IPS-18a (cell line): ENCODE measurements around the gene RASSF7.
A peak's percentile ranks its signal among the peaks of the same experiment; 100 is the strongest.

Source experiments
- H3K27ac ChIP-seq: one replicate; pipeline ENCODE4 v1.5.1; 2013; ENCODE audit warnings: low read length
- H3K27me3 ChIP-seq: one replicate; pipeline ENCODE4 v1.6.1; 2013; ENCODE audit warnings: mild to moderate bottlenecking, low read length; ENCODE audit not compliant: control insufficient read depth, insufficient read depth
- H3K36me3 ChIP-seq: one replicate; pipeline ENCODE4 v1.6.1; 2013; ENCODE audit warnings: low read depth, low read length; ENCODE audit not compliant: control insufficient read depth
- H3K4me1 ChIP-seq: one replicate; pipeline ENCODE4 v1.6.1; 2013; ENCODE audit warnings: low read depth, low read length; ENCODE audit not compliant: control insufficient read depth
- H3K4me3 ChIP-seq: one replicate; pipeline ENCODE4 v1.5.1; 2013; ENCODE audit warnings: low read length
- H3K9ac ChIP-seq: one replicate; pipeline ENCODE4 v1.6.1; 2013; ENCODE audit warnings: mild to moderate bottlenecking, low read length, moderate library complexity
- H3K9me3 ChIP-seq: one replicate; pipeline ENCODE4 v1.6.1; 2013; ENCODE audit warnings: low read depth, low read length; ENCODE audit not compliant: control insufficient read depth

The RASSF7 gene

DNA sequence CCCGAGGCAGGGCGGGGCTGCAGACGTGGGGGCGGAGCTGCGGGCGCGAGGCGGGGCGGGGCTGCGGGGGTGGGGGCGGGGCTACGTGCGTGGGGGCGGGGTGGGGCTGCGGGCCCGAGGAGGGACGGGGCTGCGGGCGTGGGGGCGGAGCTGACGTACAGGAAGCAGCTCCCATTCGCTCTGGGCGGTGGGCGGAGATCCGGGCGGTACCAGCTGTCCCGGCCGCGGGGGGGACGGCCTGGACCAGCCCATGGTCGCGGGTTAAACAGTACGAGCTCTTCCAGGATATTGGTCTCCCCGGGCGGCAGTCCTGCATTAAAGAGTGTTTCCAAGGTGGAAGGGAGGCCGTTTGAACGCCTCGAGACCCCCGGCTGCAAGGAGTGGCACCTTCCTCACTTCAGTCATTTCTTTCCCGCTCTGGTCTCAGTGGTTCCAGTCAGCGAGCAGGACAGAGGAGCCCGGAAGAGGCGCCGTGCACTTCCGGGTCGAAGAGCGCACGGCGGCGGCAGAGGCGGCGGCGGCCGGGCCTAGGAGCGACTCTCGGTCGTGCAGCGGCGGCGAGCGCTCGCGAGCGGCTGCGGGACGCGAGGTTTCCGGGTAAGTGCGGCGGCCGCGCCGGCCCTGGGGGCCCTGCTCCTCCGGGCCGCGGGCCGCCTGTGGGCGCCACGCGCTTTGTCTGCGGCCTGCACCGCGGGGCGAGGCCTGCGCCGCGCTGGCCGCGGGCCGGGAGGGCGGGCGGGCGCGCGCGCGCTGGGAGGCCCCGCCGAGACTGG lies 15.4 kb downstream of the RASSF7 start, which contains the start of gene PHRF1:
PHRF1 (plus strand) TSS at position 475 of the 773 bp plus-strand sequence. CDS start 5,043 bp downstream, outside the sequence.
- Histone ChIP-seq H3K4me3 (peak within 1 kb of the TSS; percentile 82), H3K9me3 (no peaks in the 10 kb centered on the region), H3K9ac (peak within 1 kb of the TSS; percentile 99), H3K4me1 (peaks cover 16% of the 10 kb centered on the region), H3K27me3 (peaks cover 24% of the 10 kb centered on the region), H3K27ac (peak within 1 kb of the TSS; percentile 98), H3K36me3 (no peaks in the 10 kb centered on the region)

DNA sequence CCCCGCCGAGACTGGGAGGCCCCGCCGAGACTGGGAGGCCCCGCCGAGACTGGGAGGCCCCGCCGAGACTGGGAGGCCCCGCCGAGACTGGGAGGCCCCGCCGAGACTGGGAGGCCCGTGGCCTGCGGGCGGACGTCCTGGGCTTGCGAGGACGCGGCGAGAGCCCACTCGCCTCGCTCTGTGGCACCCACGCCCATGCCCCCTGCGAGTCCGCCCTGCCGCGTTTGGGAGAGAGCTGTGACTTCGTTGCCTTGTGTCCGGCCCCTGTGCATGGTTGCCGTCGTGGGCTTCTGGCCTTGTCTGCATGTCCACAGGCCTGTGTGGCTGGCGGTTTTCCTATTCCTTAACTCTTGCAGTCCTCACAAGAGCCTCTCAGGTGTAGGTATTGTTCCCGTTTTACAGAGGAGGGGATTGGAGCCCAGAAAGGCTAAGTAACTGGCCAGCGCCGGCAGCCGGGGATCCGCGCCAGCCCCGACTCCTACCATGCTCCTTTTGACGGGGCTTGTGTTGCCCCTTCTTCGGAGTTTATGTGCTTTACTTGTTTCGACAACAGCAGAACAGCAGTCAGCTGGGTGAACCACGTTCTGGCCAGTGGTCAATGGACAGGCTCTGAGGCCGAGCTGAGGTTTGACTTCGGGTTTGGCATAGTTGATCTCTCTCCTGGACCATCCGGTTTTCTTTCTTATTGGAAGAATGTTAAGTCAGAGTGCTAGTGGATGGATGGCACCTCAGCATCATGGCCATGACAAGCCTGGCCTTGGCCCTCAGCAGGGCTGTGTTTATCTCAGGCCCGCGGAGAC lies 16.2 kb downstream of the RASSF7 start:
- Histone ChIP-seq H3K9me3 (no peaks in the 10 kb centered on the region), H3K27me3 (peaks cover 24% of the 10 kb centered on the region), H3K4me1 (peaks cover 9% of the 10 kb centered on the region), H3K27ac (no peak overlapping the region), H3K36me3 (peaks cover 5% of the 10 kb centered on the region), H3K4me3 (peak overlapping the region; percentile 76), H3K9ac (peak overlapping the region; percentile 81)

DNA sequence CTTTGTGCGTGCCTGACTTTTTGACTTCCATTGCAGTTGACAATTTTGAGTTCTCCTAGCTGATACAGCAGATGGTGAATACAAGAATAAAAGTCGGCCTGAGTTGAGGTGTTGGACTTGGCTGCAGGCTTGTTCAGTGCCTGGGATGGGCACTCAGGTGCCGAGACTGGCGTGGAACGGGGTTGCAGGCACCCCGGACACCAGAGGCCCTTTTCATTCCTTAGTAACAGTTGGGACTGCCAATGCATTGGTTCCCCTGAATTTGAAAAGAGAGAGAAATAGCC lies 16.8 kb downstream of the RASSF7 start:
- Histone ChIP-seq H3K4me1 (peaks cover 9% of the 10 kb centered on the region), H3K27ac (no peak overlapping the region), H3K4me3 (peak overlapping the region; percentile 76), H3K9me3 (no peaks in the 10 kb centered on the region), H3K36me3 (peaks cover 9% of the 10 kb centered on the region), H3K9ac (peak overlapping the region; percentile 81), H3K27me3 (peaks cover 24% of the 10 kb centered on the region)

DNA sequence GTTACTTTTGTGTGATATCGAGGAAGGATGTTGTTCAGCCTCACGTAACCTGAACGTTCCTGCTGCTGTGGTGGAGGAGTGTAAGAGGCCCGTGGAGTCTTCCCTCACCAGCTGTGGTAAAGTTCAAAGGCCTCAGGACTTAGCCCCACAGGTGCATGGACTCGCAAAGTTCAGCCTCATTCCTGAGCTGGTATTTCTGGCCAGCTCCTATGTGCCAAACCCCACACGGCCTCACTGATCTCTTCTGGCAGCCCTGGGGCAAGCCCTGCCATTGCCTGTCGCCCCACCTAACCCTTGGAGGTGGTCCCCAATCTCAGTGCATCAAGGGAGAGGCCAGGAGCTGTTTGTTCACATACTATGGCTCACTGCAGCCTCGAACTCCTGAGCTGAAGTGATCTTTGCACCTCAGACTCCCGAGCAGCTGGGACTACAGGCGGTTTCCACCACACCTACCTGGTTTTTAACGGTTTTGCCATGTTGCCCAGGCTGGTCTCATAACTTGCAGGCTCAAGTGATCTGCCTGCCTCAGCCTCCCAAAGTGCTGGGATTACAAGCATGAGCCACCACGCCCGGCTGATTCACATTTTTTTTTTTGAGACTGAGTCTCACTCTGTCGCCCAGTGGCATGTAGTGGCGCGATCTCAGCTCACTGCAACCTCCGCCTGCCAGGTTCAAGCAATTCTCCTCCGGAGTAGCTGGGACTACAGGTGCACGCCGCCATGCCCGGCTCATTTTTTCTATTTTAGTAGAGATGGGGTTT lies 17.7 kb downstream of the RASSF7 start:
- no peaks in the 10 kb centered on the region for H3K9me3 ChIP-seq
- no peak overlapping the region for H3K9ac ChIP-seq
- peaks cover 20% of the 10 kb centered on the region for H3K27me3 ChIP-seq
- peak overlapping the region; percentile 76 for H3K4me3 ChIP-seq
- no peak overlapping the region for H3K27ac ChIP-seq
- peaks cover 12% of the 10 kb centered on the region for H3K36me3 ChIP-seq
- peaks cover 9% of the 10 kb centered on the region for H3K4me1 ChIP-seq

DNA sequence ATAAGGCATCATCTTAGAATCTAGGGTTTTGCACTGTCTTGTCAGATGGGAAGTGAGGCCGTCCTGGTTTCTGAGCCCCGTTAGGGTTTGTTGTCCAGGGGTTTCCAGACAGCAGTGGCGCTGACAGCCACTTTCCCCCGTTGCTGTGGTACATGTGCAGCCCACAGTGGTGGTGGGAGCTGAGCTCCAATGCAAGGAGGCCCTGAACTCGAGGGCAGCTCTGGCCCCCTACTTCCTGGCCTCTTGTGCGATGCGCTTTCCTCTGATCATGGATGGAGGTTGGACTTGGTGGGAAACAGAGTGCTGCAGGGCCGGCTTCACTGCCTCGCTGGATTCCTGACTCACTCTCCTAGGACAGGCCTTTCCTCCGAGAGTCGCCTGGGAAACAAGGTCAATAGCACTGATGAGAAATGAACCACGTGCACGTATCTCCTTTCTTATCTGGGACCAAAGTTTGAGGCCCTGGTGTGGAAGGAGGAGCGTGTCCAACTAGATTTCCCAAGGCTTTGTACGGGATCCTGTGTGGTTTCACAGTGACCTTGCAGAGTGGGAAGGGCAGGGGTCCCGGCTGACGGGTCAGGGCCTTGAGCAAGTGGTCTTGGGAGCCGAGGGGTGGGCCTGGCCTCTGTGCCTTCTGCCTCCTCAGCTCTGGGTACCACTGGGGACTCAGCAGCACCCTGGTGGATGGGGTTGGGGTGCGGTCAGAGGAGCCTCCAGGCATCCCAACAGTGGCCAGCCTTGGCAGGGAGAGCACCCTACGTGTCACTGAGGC lies 19.2 kb downstream of the RASSF7 start:
- H3K36me3 ChIP-seq = peaks cover 19% of the 10 kb centered on the region
- no peak overlapping the region for H3K9ac ChIP-seq
- H3K27me3 ChIP-seq = peaks cover 6% of the 10 kb centered on the region
- no peaks in the 10 kb centered on the region for H3K9me3 ChIP-seq
- H3K27ac ChIP-seq = no peak overlapping the region
- no peak overlapping the region for H3K4me3 ChIP-seq
- H3K4me1 ChIP-seq = peaks cover 7% of the 10 kb centered on the region

DNA sequence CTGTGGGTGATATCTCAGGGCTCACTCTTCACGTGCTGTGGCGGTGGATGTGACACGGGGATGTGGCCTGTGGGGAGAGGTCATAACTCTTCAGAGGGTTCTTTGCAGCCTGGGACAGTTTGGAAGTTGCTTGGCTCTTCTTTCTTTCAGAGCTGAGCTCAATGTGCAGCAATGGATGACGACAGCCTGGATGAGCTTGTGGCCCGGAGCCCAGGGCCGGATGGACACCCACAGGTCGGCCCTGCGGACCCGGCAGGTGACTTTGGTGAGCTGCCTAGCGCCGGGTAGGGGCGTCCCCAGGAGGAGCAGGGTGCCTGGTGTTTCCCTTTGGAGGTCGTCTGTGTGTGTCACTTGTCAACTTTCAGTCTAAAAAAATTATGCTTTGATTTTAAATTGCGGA lies 20.6 kb downstream of the RASSF7 start:
- Histone ChIP-seq H3K27ac (no peak overlapping the region), H3K27me3 (no peaks in the 10 kb centered on the region), H3K9ac (no peak overlapping the region), H3K4me1 (peaks cover 6% of the 10 kb centered on the region), H3K9me3 (no peaks in the 10 kb centered on the region), H3K4me3 (no peak overlapping the region), H3K36me3 (peaks cover 22% of the 10 kb centered on the region)

DNA sequence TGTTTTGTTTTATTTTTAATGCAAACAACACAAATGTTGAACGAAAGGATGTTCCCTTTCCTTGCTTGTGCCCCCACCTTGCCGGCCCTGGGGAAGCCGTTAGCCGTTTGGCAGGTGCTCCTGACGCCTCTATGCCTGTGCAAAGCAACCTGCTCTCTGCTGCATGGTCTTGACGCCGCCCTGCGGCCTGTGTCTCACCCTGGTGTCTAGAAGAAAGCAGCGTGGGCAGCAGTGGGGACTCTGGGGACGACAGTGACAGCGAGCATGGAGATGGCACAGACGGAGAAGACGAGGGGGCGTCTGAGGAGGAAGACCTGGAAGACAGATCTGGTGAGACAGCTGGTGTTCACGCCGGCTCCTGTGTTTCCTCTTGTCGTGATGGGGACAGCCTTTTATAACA lies 21.0 kb downstream of the RASSF7 start:
- H3K36me3 ChIP-seq = peaks cover 26% of the 10 kb centered on the region
- peaks cover 6% of the 10 kb centered on the region for H3K4me1 ChIP-seq
- no peak overlapping the region for H3K9ac ChIP-seq
- H3K27ac ChIP-seq = no peak overlapping the region
- no peaks in the 10 kb centered on the region for H3K27me3 ChIP-seq
- H3K9me3 ChIP-seq = no peaks in the 10 kb centered on the region
- H3K4me3 ChIP-seq = no peak overlapping the region

DNA sequence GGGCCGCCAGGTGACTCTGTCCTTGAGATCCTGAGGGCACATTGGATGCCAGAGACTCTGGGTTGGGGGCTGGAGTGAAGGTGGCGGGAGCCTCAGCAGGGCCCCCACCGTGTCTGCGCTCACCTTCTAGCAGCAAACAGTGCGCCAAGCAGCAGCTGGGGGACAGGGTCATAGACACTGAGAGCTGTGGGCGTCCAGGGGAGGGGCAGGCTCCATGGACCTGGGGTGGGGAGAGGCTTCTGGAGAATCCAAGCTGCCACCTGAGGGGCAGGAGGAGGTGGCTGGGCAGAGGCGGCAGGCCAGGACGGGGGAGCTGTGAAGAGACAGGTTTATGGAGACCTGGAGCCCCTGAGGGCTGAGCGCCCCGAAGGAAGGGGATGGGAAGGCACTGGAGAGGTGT lies 23.5 kb downstream of the RASSF7 start:
- Histone ChIP-seq H3K36me3 (peaks cover 46% of the 10 kb centered on the region), H3K27me3 (no peaks in the 10 kb centered on the region), H3K4me1 (no peaks in the 10 kb centered on the region)

DNA sequence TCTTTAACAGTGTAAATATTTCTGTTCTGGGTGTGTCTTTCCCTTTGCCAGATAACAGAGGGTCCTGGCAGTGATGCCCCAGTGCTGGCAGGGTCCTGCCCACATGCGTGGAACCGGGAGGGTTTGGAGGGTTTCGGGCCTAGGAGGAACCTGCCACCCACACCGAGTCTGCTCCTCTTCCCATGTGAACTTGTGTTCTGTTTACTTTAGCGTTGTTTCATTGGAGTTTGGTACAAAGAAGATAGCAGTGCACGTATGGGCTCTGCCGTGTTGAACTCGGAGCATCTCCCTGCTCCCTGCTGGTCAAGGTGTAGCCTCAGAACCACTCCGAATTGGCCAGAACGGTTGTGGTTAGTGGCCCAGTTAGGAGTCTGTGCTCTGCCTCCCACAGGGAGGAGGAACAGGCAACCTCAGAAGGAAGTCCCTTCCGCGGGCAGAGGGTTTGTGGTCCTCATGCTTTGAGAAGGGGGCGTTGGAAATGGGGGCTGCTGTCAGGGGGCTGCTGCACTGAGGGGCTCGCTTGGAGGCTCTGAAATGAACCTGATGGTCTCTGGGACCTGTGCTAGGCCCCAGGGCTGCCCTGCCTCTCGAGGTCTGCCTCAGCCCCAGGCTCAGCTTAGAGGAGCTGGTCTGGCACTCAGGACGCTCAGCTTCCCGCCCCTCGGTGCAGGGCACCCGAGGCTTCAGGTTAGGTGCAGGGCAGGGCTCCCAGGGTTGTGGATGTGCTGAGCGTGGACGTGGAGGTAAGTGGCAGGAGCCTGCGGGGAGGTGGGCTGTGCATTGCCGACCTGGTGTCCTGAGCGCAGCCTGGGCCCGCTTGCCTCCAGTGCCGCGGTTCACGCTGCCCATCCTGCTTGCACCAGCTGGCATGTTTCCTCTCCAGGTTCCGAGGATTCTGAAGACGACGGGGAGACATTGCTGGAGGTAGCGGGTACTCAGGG lies 25.9 kb downstream of the RASSF7 start:
- Histone ChIP-seq H3K36me3 (peaks cover 64% of the 10 kb centered on the region), H3K27ac (no peak overlapping the region)

More for the DNA sequence above, 23.5 kb downstream of the RASSF7 start:
- no peak overlapping the region for H3K4me3 ChIP-seq
- H3K27ac ChIP-seq = no peak overlapping the region
- H3K9me3 ChIP-seq = no peaks in the 10 kb centered on the region
- H3K9ac ChIP-seq = no peak overlapping the region

DNA sequence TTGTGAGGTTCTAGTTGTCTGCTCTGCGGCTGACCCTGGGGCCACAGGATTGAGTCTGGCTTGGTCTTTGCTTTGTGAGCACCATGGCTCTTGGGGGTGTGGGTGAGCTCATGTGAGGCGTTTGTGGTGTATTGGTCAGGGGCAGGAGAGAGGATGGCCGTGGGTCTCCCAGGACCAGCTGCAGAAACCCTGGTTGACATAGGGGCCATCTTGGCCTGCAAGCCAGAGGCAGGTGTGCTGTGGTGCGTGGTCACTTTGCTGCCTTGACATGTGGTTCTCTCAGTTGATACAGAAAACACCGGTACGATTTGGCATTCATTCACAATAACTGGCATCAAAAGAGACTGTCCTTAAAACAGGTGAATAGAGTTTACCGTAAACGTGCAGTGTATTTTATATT lies 26.8 kb downstream of the RASSF7 start:
- Histone ChIP-seq H3K27ac (no peak overlapping the region), H3K36me3 (peaks cover 62% of the 10 kb centered on the region), H3K9me3 (no peaks in the 10 kb centered on the region), H3K9ac (no peak overlapping the region), H3K4me3 (no peak overlapping the region), H3K27me3 (no peaks in the 10 kb centered on the region), H3K4me1 (no peaks in the 10 kb centered on the region)

More for the DNA sequence above, 25.9 kb downstream of the RASSF7 start:
- Histone ChIP-seq H3K4me3 (no peak overlapping the region), H3K9me3 (no peaks in the 10 kb centered on the region), H3K4me1 (no peaks in the 10 kb centered on the region), H3K9ac (no peak overlapping the region), H3K27me3 (no peaks in the 10 kb centered on the region)
